Colonic mucosa (tissue), 4 donors: ENCODE measurements around the gene RALGPS1. TPM values are rescaled to one million over a fixed set of nuclear protein-coding genes. Genes with fewer than 3 reads are reported as not detected.

ENCODE experiments used
- DNase-seq: peaks from one replicate; pipeline ENCODE4 v3.0.0-alpha.2; 2020
- H3K27ac ChIP-seq: fragments of 200-600 bp; one replicate; pipeline ENCODE4 v1.8.0; 2021
- H3K27me3 ChIP-seq: fragments of 200-600 bp; one replicate; pipeline ENCODE4 v1.8.0; 2021
- H3K36me3 ChIP-seq: fragments of 200-600 bp; one replicate; pipeline ENCODE4 v1.8.0; 2021
- H3K4me1 ChIP-seq: fragments of 200-600 bp; one replicate; pipeline ENCODE4 v1.8.0; 2021; ENCODE audit warnings: mild to moderate bottlenecking
- H3K4me3 ChIP-seq: fragments of 200-600 bp; one replicate; pipeline ENCODE4 v1.8.0; 2021
- H3K9ac ChIP-seq, 2 donors: one replicate each; pipeline ENCODE4 v1.7.0; 2013; ENCODE audit warnings: control low read depth in 2 of 2, low read depth in 2 of 2, low read length in 2 of 2
- H3K9me3 ChIP-seq: fragments of 200-600 bp; one replicate; pipeline ENCODE4 v1.8.0; 2021
- intact Hi-C: fragments of 100-400 bp; cut with DNase I; formaldehyde crosslinking; loops from one replicate; pipeline ENCODE4 v1.14.1; 2022
- total RNA-seq, 2 donors: library from RNA; stranded (reverse); fragmentation: NEBNext Ultra II Directional in 1 of 2; extraction: Animal tissue kit (Norgen Biotek cat#: 25700) in 1 of 2; gene quantifications; one replicate each; pipeline ENCODE4 v1.2.1, GENCODE V29; 2021
- TF ChIP-seq, protein P1 (sequence below): fragments of 200-600 bp; IDR thresholded peaks from one replicate; pipeline ENCODE4 v1.8.0; 2022; ENCODE audit warnings: antibody characterized with exemption, mild to moderate bottlenecking
- donor health status: healthy.
- donor health status: DM: no; HTN: no; CAD: no.
- donor health status: DM: no; HTN: no; CAD: no.

The RALGPS1 gene
- total RNA-seq, 2 donors from 2014 or later = 22.6 to 27.2 TPM

DNA sequence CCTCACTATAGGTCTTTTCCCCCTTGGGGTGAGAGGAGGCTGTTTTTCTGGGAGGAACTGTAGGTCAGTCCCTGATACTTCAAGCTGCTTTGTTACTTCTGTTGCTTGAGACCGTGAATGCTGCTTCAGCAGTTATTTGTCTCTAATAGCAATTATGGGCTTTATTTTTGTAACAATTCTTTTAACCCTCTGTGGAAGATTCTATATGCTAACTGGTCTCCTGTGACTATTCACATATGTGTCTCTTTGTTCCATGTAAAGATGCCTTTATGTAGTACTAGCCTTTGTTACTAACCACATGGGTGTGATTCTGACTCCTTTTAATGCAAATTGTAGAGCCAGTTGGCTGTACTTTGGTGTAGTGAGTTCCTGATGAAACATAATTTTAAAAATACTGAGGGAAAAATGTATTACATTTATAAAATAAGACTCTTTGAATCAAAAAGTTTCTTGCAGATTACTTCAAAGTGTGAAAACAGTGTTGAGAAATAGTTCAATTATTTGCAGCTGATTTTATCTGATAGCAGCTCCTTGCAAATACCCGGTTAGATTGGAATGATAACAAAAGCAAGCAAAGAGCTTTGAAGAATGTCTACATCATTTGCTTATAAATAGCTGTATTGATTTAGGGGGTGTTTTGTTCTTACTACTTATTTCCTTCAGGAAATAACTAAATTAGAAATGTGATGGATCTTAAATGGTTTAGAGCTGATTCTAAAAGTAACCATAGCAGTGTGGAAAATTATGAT lies 161.2 kb downstream of the RALGPS1 start:
- Histone ChIP-seq H3K4me3 (no peak overlapping the region), H3K9ac (no peak overlapping the region), H3K4me1 (no peaks in the 10 kb centered on the region), H3K9me3 (no peaks in the 10 kb centered on the region), H3K27ac (no peak overlapping the region), H3K36me3 (no peaks in the 10 kb centered on the region), H3K27me3 (no peaks in the 10 kb centered on the region)
- no peak for DNase-seq
- TF ChIP-seq, protein P1, sequence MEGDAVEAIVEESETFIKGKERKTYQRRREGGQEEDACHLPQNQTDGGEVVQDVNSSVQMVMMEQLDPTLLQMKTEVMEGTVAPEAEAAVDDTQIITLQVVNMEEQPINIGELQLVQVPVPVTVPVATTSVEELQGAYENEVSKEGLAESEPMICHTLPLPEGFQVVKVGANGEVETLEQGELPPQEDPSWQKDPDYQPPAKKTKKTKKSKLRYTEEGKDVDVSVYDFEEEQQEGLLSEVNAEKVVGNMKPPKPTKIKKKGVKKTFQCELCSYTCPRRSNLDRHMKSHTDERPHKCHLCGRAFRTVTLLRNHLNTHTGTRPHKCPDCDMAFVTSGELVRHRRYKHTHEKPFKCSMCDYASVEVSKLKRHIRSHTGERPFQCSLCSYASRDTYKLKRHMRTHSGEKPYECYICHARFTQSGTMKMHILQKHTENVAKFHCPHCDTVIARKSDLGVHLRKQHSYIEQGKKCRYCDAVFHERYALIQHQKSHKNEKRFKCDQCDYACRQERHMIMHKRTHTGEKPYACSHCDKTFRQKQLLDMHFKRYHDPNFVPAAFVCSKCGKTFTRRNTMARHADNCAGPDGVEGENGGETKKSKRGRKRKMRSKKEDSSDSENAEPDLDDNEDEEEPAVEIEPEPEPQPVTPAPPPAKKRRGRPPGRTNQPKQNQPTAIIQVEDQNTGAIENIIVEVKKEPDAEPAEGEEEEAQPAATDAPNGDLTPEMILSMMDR = no peak
- intact Hi-C loops = no loop called here

DNA sequence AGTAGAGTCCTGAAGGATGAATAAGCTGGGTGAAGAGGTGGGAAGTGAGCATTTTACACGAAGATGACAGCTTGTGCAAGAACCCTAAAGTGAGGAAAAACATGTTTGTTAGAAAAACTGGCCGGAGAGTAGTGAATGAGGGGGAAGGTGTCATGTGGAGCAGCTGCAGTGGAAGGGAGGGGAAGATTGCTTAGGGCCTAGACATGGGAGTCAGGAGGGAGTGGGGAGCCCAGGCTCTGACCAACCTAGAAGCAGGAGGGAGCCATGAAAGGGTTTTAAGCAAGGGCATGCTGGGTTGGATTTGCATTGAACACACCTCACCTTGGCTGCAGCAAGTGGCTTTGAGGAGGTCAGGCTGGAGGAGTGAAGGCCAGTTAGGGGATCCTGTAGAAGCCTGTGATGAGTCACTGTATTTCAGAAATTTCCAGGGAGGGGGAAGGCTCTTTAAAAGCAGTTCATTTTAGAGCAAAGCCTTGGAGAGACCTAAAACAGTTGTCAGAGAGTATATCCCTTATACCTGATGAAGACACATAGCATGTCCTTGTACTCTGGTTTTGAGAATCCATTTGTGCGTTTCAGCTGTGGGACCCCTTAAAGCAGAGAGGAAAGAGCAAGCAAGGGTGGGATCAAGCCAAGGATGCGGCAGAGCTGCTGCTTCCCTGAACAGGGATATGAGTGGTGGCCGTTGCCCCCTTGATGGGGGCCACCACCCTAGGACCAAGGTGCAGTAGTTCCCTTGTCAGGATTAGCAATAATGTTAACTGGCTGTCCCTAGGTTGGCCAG lies 162.5 kb downstream of the RALGPS1 start:
- TF ChIP-seq, protein P1 = no peak

DNA sequence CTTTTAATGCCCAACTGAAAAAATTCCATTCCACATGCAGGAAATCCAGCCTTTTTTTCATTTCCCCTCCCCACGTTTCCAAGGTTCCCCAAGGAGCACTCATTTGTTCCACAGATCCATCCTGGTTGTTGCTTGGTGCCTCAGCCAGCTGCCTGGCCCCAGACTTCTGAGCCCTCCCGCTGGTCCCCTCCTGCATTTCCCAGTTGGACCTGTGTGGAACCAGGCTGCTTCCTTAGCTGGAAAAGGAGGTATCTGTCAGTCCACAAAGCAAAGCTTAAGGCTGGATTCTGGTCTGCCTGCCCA lies 163.0 kb downstream of the RALGPS1 start:
- no peak overlapping the region for H3K4me3 ChIP-seq
- TF ChIP-seq, protein P1 = no peak
- H3K27me3 ChIP-seq = no peaks in the 10 kb centered on the region

More for the DNA sequence above, 162.5 kb downstream of the RALGPS1 start:
- H3K4me1 ChIP-seq = no peaks in the 10 kb centered on the region
- no peak for DNase-seq
- H3K4me3 ChIP-seq = no peak overlapping the region
- H3K27ac ChIP-seq = no peak overlapping the region
- no peaks in the 10 kb centered on the region for H3K27me3 ChIP-seq
- no peak overlapping the region for H3K9ac ChIP-seq
- intact Hi-C loops = no loop called here
- no peaks in the 10 kb centered on the region for H3K9me3 ChIP-seq
- H3K36me3 ChIP-seq = no peaks in the 10 kb centered on the region

DNA sequence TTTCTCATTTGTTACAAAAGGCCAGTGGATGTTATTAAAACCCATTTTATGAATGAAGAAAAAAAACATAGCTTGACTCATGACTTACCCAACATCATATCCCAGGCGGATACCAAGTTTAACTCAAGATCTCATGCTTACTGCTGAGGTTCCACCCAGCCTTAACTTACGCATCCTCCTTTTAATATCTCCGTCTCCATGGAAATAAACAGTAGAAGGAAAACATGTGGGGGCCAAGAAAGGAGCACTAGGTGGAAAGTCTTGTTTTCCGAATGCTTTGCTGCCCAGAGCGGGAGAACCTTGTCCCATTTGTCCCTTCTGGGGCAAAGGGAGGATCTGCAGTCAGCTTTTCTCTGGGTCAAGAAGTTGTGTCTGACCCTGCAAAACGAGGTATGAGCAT lies 163.8 kb downstream of the RALGPS1 start:
- Histone ChIP-seq H3K9me3 (no peaks in the 10 kb centered on the region), H3K27me3 (no peaks in the 10 kb centered on the region), H3K9ac (no peak overlapping the region), H3K4me1 (no peaks in the 10 kb centered on the region), H3K36me3 (no peaks in the 10 kb centered on the region), H3K4me3 (no peak overlapping the region), H3K27ac (no peak overlapping the region)
- DNase-seq = no peak
- intact Hi-C loops = no loop called here
- TF ChIP-seq, protein P1 = no peak

More for the DNA sequence above, 163.0 kb downstream of the RALGPS1 start:
- intact Hi-C loops = no loop called here
- no peak overlapping the region for H3K9ac ChIP-seq
- DNase-seq = no peak
- H3K9me3 ChIP-seq = no peaks in the 10 kb centered on the region
- no peaks in the 10 kb centered on the region for H3K4me1 ChIP-seq
- H3K27ac ChIP-seq = no peak overlapping the region
- H3K36me3 ChIP-seq = no peaks in the 10 kb centered on the region

DNA sequence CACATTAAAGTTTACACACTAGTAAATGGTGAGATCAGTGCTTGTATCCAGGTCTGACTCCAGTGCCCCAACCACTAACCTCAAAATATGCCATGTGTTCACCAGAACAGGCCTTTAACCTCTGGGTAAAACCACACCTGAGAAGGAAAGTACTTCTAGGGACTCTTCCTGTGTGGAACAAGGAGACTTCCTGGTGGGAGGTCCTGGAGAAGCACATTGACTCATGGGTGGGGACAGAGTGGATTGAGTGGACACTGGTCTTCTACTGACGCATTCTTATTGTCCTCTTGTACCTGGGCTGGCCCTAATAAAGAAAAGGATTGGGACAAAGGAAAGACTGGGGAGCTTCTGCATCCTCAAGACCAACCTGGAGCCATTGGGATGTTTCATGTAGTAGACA lies 164.4 kb downstream of the RALGPS1 start:
- no peak for DNase-seq
- intact Hi-C loops = no loop called here
- no peak overlapping the region for H3K9ac ChIP-seq
- H3K9me3 ChIP-seq = no peaks in the 10 kb centered on the region
- H3K4me3 ChIP-seq = no peak overlapping the region
- H3K27ac ChIP-seq = no peak overlapping the region
- H3K36me3 ChIP-seq = no peaks in the 10 kb centered on the region
- no peaks in the 10 kb centered on the region for H3K27me3 ChIP-seq
- H3K4me1 ChIP-seq = no peaks in the 10 kb centered on the region
- TF ChIP-seq, protein P1 = no peak
